ENCODE data around the gene CD22. TPM values are rescaled to one million over a fixed set of nuclear protein-coding genes. Genes with fewer than 3 reads are reported as not detected.
"Not testable (repeated sequence)": the region's sequence is repeated elsewhere in the genome, so short reads cannot be mapped to it uniquely, and the experiment has no call there.

Gene CD22
- polyA plus RNA-seq, 4 donors = 6.6 to 31.5 (median 9.0) TPM

- no peak for DNase-seq (ENCODE audit: low read depth in 4 of 4, low spot score in 3 of 4)
These were observed 46.7 kb downstream of the CD22 start for GRCh38 chr19:35375505-35376307.

GRCh38 chr19:35377656-35378055, 48.7 kb downstream of the CD22 start:
- DNase-seq (ENCODE audit: low read depth in 4 of 4, low spot score in 3 of 4) = no peak

DNA sequence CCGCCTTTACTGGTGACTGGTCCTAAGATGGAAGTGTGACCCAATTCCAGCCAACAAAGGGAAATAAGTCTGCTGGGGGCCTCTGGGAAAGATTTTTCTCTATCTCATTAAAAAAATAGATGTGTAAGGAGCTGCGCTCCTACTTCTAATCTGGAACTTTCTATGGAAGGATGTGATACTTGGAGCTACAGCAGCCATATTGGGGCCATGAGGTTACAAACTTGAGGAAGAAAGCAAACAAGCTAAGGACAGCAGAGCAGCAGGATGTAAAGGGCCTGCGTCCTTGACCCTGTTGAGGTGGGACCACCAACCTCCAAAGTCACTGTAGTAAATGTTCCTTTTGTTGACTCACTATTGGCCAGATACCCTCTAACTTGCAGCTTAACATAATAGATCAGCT, 49.4 kb downstream of the CD22 start:
- no peak for DNase-seq (ENCODE audit: low read depth in 4 of 4, low spot score in 3 of 4)

DNA sequence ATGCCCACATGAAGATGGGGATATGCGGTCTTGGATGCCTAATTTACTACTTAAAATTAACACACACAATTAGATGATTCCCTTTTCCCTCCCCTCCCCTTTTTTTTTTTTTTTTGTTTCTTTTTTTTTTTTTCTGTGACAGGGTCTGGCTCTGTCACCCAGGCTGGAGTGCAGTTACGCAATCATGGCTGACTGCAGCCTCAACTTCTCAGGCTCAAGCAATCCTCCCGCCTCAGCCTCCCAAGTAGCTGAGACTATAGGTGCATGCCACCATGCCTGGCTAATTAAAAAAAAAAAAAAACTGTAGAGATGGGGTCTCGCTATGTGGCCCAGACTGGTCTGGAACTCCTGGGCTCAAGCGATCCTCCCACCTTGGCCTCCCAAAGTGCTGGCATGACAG, 50.6 kb downstream of the CD22 start:
- DNase-seq (ENCODE audit: low read depth in 4 of 4, low spot score in 3 of 4) = not testable (repeated sequence)

GRCh38 chr19:35379992-35380391, 51.0 kb downstream of the CD22 start:
- no peak for DNase-seq (ENCODE audit: low read depth in 4 of 4, low spot score in 3 of 4)

DNA sequence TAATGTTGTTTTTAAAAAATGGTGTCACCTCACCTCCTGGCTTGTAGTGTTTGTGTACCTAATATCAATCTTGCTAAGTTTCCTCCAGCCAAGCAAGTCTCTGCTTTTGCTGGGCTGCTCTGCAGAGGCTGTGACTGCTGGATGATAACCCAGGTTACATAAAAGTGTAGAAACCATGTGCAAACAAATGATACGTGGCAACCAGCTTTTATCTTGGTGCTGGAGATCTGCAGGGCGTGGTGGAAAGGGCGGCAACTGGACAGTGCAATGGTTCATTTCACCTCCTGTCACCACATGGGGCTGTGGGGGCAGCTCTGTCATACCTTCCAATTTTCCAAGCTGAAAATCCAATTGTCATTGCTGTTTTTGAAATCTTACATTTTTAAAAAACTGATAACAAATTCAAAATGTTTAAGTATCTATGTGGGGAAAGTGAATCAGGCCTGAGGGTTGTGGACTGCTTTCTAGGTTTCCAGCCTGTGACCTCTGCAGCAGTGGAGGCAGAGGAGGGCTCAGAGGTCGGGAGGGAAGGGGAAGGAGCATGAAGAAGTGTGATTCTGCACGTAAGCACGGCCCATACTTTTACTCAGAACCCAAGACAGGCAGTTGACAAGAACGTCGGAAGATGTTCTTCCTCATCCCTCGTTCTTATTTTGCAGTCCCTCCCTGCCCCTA, 51.6 kb downstream of the CD22 start:
- no peak for DNase-seq (ENCODE audit: low read depth in 4 of 4, low spot score in 3 of 4)

DNA sequence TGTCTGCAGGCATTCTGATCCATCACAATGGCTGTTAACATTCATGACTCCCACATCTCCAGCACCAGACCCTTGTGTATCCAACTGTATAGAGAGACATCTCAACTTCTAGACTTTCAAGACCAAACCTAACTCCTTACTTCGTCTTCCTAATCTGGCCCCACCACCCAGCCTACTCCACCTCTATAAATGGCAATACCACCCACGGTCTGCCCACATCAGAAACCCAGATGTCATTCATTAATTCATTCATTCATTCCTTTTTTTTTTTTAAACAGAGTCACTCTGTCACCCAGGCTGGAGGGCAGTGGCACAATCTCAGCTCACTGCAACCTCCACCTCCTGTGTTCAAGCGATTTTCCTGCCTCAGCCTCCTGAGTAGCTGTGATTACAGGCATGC, 52.3 kb downstream of the CD22 start:
- DNase-seq (ENCODE audit: low read depth in 4 of 4, low spot score in 3 of 4) = no peak

- no peak for DNase-seq (ENCODE audit: low read depth in 4 of 4, low spot score in 3 of 4)
These were observed 52.9 kb downstream of the CD22 start for GRCh38 chr19:35381926-35382325.

DNA sequence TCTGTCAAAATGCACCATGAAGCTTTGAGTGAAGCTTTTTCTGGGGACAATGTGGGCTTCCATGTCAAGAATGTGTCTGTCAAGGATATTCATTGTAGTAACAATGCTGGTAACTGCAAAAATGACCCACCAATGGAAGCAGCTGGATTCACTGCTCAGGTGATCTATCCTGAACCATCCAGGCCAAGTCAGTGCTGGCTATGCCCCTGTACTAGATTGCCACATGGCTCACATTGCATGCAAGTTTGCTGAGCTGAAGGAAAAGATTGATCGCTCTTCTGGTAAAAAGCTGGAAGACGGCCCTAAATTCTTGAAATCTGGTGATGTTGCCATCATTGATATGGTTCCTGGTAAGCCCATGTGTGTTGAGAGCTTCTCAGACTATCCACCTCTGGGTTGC, 54.5 kb downstream of the CD22 start:
- no peak for DNase-seq (ENCODE audit: low read depth in 4 of 4, low spot score in 3 of 4)

- no peak for DNase-seq (ENCODE audit: low read depth in 4 of 4, low spot score in 3 of 4)
These were observed 59.5 kb downstream of the CD22 start for GRCh38 chr19:35388277-35389054.

- DNase-seq (ENCODE audit: low read depth in 4 of 4, low spot score in 3 of 4) = no peak
These were observed 60.3 kb downstream of the CD22 start for GRCh38 chr19:35389192-35389861.

DNA sequence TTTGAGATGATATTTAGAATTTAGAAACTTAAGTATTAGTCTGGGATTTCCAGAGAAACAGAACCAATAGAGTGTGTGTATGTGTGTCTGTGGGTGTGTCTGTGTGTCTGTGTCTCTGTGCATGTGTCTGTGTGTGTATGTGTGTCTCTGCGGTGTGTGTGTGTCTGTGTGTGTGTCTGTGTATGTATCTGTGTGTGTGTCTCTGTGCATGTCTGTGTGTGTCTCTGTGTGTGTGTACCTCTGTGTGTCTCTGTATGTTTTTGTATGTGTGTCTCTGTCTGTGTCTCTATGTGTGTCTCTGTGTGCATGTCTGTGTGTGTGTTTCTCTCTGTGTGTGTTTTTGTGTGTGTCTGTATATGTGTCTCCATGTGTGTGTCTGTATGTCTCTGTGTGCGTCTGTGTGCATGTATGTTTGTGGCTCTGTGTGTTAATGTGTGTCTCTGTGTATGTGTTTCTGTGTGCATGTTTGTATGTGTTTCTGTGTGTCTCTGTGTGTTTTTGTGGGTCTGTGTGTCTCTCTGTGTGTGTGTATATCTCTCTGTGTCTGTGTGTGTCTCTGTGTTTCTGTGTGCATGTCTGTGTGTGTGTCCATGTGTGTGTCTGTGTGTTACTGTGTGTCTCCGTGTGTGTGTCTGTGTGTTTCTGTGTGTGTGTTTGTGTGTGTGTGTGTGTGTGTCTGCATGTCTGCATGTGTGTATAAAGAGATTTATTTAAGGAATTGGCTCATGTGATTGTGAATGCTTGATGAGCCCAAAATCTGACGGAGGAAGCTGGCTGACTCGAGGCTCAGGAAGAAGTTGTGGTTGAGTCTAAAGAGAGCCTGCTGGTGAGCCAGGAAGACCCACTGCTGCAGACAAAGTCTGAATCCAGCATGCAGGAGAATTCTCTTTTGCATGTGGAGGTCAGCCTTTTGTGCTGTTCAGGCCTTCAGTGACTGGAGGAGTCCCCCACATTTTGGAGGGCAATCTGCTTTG, 64.0 kb downstream of the CD22 start:
- DNase-seq (ENCODE audit: low read depth in 4 of 4, low spot score in 3 of 4) = no peak

- no peak for DNase-seq (ENCODE audit: low read depth in 4 of 4, low spot score in 3 of 4)
These were observed 66.6 kb downstream of the CD22 start for GRCh38 chr19:35395382-35396199.

- no peak for DNase-seq (ENCODE audit: low read depth in 4 of 4, low spot score in 3 of 4)
These were observed 67.4 kb downstream of the CD22 start for GRCh38 chr19:35396240-35396885.

All from right renal pelvis (tissue), 4 donors.